AG04450 (cell line): ENCODE results near the gene ANO6. TPM values are rescaled to one million over a fixed set of nuclear protein-coding genes. Genes with fewer than 3 reads are reported as not detected.

Experiments used
- CTCF ChIA-PET: fragments of 300-600, 350-600 bp; formaldehyde crosslinking; extraction: SDS; loops from one replicate; lab custom pipeline; 2022; ENCODE audit warnings: antibody characterized with exemption, inconsistent platforms; lab: Charles Lee
- POLR2A ChIA-PET: fragments of 350-600 bp; formaldehyde crosslinking; extraction: SDS; loops from one replicate; lab custom pipeline; 2021; ENCODE audit warnings: antibody characterized with exemption, inconsistent platforms; lab: Yijun Ruan, JAX
- DNase-seq: peaks from one replicate; pipeline ENCODE4 v3.0.0-alpha.2; 2011; ENCODE audit warnings: low read depth, low spot score
- H3K27ac ChIP-seq: one replicate; pipeline ENCODE4 v1.5.1; 2012; ENCODE audit warnings: low read depth, low read length, control low read depth
- H3K27me3 ChIP-seq: one replicate; pipeline ENCODE4 v1.6.0; 2012; ENCODE audit warnings: low read length; ENCODE audit not compliant: control insufficient read depth, insufficient read depth
- H3K4me3 ChIP-seq: 2 replicates; pipeline ENCODE4 v1.5.1; 2011; ENCODE audit warnings: mild to moderate bottlenecking, low read depth, low read length, control low read depth
- H3K9me3 ChIP-seq: 2 replicates; pipeline ENCODE4 v1.5.1; 2012; ENCODE audit warnings: low read length; ENCODE audit not compliant: control insufficient read depth, insufficient read depth
- polyA plus RNA-seq: library from polyadenylated mRNA; depleted of rRNA; stranded (reverse); fragments of >200 nt; gene quantifications from 2 replicates; pipeline ENCODE4 v1.2.3, GENCODE V29; 2011
- TF ChIP-seq, protein P1 (sequence below): IDR thresholded peaks from 2 replicates; pipeline ENCODE4 v1.5.1; 2011; ENCODE audit warnings: low read depth, low read length, control low read depth, inconsistent platforms

ANO6 gene
- polyA plus RNA-seq, 1 experiment = 51.9 TPM

GRCh38 chr12:45349916-45350315 lies 134.0 kb downstream of the ANO6 start:
- no peak overlapping the region for H3K4me3 ChIP-seq
- no peaks in the 10 kb centered on the region; the same call in 1 of the 2 replicates for H3K9me3 ChIP-seq
- CTCF ChIA-PET = interaction anchor here (0.6 to 2.0 kb wide), 2 partner anchors 39 to 401 kb away, joined by 3 to 10 read pairs; no protein-coding TSS in a partner anchor
- POLR2A ChIA-PET = no interaction called here
- H3K27me3 ChIP-seq = no peaks in the 10 kb centered on the region
- H3K27ac ChIP-seq = no peak overlapping the region
- TF ChIP-seq, protein P1, sequence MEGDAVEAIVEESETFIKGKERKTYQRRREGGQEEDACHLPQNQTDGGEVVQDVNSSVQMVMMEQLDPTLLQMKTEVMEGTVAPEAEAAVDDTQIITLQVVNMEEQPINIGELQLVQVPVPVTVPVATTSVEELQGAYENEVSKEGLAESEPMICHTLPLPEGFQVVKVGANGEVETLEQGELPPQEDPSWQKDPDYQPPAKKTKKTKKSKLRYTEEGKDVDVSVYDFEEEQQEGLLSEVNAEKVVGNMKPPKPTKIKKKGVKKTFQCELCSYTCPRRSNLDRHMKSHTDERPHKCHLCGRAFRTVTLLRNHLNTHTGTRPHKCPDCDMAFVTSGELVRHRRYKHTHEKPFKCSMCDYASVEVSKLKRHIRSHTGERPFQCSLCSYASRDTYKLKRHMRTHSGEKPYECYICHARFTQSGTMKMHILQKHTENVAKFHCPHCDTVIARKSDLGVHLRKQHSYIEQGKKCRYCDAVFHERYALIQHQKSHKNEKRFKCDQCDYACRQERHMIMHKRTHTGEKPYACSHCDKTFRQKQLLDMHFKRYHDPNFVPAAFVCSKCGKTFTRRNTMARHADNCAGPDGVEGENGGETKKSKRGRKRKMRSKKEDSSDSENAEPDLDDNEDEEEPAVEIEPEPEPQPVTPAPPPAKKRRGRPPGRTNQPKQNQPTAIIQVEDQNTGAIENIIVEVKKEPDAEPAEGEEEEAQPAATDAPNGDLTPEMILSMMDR = no peak
- DNase-seq = no peak

DNA sequence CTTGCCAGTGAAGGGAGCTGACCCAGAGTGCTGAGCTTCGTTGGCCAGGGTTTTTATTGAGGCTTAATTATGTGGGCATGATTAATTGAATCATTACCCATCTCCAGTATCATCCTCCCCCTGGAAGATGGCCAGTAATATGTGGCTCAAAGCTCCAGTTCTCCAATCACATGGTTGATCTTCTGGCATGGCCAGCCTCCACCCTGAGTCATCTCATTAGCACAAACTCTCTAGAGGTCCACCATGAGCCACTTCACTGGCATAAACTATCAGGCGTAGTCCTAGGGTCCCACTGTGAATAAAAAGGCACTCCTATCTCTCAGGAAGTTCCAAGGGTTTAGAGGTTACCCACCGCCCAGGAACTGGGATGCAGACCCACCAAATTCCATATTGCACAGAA lies 135.0 kb downstream of the ANO6 start:
- no peak overlapping the region for H3K4me3 ChIP-seq
- no peak for DNase-seq
- H3K9me3 ChIP-seq = no peaks in the 10 kb centered on the region; the same call in 1 of the 2 replicates
- H3K27ac ChIP-seq = no peak overlapping the region
- POLR2A ChIA-PET = no interaction called here
- H3K27me3 ChIP-seq = no peaks in the 10 kb centered on the region
- CTCF ChIA-PET = no interaction called here
- TF ChIP-seq, protein P1 = no peak

GRCh38 chr12:45351921-45352670 lies 136.2 kb downstream of the ANO6 start:
- Histone ChIP-seq H3K4me3 (no peak overlapping the region), H3K27me3 (no peaks in the 10 kb centered on the region), H3K9me3 (no peaks in the 10 kb centered on the region; the same call in 1 of the 2 replicates), H3K27ac (no peak overlapping the region)
- CTCF ChIA-PET = interaction anchor here (0.6 to 0.7 kb wide), 2 partner anchors 135 to 368 kb away, joined by 3 to 4 read pairs; no protein-coding TSS in a partner anchor
- TF ChIP-seq, protein P1 = no peak
- no peak for DNase-seq
- POLR2A ChIA-PET = interaction anchor here (0.6 kb wide), 1 partner anchor 266 kb away, joined by 4 read pairs; no protein-coding TSS in a partner anchor

DNA sequence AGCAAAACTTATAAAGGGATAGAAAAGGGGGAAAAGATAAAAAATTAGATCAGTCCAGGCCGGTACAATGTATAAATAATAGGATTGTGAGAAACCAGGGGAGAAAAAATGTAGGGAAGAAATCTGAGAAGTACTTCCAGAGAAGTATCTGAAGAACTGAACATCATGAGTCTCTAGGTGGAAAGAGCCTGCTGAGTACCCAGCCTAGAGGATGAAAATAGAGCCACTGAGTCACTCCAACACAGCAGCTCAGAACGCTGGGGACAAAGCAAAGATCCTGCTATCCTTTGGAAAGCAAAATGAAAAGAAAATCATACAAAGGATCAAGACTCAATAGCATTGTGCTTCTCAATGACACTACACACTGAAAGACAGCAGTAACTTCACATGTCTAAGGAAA lies 138.0 kb downstream of the ANO6 start:
- Histone ChIP-seq H3K27ac (no peak overlapping the region), H3K4me3 (no peak overlapping the region), H3K9me3 (no peaks in the 10 kb centered on the region; the same call in 1 of the 2 replicates), H3K27me3 (no peaks in the 10 kb centered on the region)
- no peak for DNase-seq
- TF ChIP-seq, protein P1 = no peak
- CTCF ChIA-PET = no interaction called here
- POLR2A ChIA-PET = no interaction called here

- TF ChIP-seq, protein P1 = no peak
- DNase-seq = no peak
- Histone ChIP-seq H3K4me3 (no peak overlapping the region), H3K27ac (no peak overlapping the region), H3K27me3 (no peaks in the 10 kb centered on the region), H3K9me3 (no peaks in the 10 kb centered on the region; the same call in 1 of the 2 replicates)
- ChIA-PET CTCF (no interaction called here), POLR2A (no interaction called here)
These were observed 138.5 kb downstream of the ANO6 start for GRCh38 chr12:45354399-45354798.
